Left ventricle myocardium inferior (tissue), 1 donor: ENCODE data around the gene BGN. TPM values are rescaled to one million over a fixed set of nuclear protein-coding genes. Genes with fewer than 3 reads are reported as not detected.
A peak's percentile ranks its signal among the peaks of the same experiment; 100 is the strongest.

Experiments used
- DNase-seq: peaks from one replicate; pipeline ENCODE4 v3.0.0-alpha.2; 2020
- H3K27ac ChIP-seq: fragments of 200-600 bp; replicated peaks from 2 replicates; pipeline ENCODE4 v1.8.0; 2021
- H3K27me3 ChIP-seq: fragments of 200-600 bp; 2 replicates; pipeline ENCODE4 v1.8.0; 2021; ENCODE audit warnings: low read depth
- H3K36me3 ChIP-seq: fragments of 200-600 bp; 2 replicates; pipeline ENCODE4 v1.8.0; 2021
- H3K4me1 ChIP-seq: fragments of 200-600 bp; 2 replicates; pipeline ENCODE4 v1.8.0; 2021
- H3K4me3 ChIP-seq: fragments of 200-600 bp; 2 replicates; pipeline ENCODE4 v1.8.0; 2021; ENCODE audit warnings: mild to moderate bottlenecking, moderate library complexity
- H3K9me3 ChIP-seq: fragments of 200-600 bp; replicated peaks from 2 replicates; pipeline ENCODE4 v1.8.0; 2021
- intact Hi-C: fragments of 100-400 bp; cut with micrococcal nuclease; formaldehyde crosslinking; loops from one replicate; pipeline ENCODE4 v1.11.0; 2022
- total RNA-seq: library from RNA; stranded (reverse); fragmentation: NEBNext Ultra II Directional; extraction: Animal tissue kit (Norgen Biotek cat#: 25700); gene quantifications from one replicate; pipeline ENCODE4 v1.2.1, GENCODE V29; 2021
- TF ChIP-seq, protein P1 (sequence below): fragments of 200-600 bp; IDR thresholded peaks from 2 replicates; pipeline ENCODE4 v1.8.0; 2021; ENCODE audit warnings: antibody characterized with exemption, mild to moderate bottlenecking, borderline replicate concordance
- donor health status: DM: no; HTN: yes; CAD: no; lungs with severe emphysema.

Gene BGN
- total RNA-seq, 1 donor from 2014 or later, result 84.3 TPM

DNA sequence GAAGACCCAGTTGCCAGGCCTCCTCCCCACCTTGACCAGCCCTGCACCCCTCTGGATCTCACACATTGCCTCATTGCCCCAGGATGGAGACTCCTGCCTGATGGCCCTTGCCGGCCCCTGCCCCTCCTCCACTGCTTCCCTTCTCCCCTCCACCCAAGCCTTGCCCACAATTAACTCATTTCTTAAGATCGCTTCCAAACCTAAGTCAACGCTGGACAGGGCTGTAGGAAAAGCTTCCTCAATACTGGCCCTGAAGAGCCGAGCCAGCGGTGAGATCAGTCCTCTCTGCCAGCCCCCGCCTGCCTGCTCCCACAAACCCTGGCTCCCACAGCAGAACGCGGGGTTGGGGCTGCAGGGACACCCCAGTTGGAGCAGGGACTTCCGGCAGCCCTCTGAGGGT, 16.9 kb upstream of the BGN start:
- peak overlapping the region; percentile 76 for H3K27ac ChIP-seq
- no peak overlapping the region for H3K4me3 ChIP-seq
- H3K27me3 ChIP-seq, result no peaks in the 10 kb centered on the region
- H3K4me1 ChIP-seq, result peaks cover 25% of the 10 kb centered on the region
- H3K9me3 ChIP-seq, result no peaks in the 10 kb centered on the region
- no peak for DNase-seq
- intact Hi-C loops, result no loop called here
- no peaks in the 10 kb centered on the region for H3K36me3 ChIP-seq
- TF ChIP-seq, protein P1, sequence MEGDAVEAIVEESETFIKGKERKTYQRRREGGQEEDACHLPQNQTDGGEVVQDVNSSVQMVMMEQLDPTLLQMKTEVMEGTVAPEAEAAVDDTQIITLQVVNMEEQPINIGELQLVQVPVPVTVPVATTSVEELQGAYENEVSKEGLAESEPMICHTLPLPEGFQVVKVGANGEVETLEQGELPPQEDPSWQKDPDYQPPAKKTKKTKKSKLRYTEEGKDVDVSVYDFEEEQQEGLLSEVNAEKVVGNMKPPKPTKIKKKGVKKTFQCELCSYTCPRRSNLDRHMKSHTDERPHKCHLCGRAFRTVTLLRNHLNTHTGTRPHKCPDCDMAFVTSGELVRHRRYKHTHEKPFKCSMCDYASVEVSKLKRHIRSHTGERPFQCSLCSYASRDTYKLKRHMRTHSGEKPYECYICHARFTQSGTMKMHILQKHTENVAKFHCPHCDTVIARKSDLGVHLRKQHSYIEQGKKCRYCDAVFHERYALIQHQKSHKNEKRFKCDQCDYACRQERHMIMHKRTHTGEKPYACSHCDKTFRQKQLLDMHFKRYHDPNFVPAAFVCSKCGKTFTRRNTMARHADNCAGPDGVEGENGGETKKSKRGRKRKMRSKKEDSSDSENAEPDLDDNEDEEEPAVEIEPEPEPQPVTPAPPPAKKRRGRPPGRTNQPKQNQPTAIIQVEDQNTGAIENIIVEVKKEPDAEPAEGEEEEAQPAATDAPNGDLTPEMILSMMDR, result no peak

DNA sequence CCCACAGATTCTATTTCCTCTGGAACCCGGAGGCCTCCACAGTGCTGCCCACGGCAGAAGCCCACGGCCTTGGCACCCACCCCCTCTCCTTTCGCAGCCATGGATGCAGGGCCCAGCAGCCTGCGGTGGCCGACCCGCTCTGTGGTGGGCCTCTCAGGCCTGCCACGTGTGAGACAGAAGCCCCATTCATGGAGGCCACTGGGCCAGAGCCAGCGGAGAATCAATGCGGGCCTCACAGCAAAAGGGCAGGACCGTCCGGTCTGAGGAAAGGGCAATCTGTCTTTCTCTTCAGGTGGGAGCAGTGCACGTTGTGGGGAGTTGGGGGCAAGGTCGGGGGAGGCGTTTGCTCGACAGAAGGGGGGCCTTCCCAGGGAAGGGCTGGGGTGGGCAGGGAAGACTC, 16.0 kb upstream of the BGN start:
- peak overlapping the region; percentile 76 for H3K27ac ChIP-seq
- no peak for DNase-seq
- H3K9me3 ChIP-seq, result no peaks in the 10 kb centered on the region
- no peaks in the 10 kb centered on the region for H3K27me3 ChIP-seq
- peaks cover 25% of the 10 kb centered on the region for H3K4me1 ChIP-seq
- intact Hi-C loops, result no loop called here
- H3K36me3 ChIP-seq, result no peaks in the 10 kb centered on the region
- H3K4me3 ChIP-seq, result no peak overlapping the region
- TF ChIP-seq, protein P1, result no peak

DNA sequence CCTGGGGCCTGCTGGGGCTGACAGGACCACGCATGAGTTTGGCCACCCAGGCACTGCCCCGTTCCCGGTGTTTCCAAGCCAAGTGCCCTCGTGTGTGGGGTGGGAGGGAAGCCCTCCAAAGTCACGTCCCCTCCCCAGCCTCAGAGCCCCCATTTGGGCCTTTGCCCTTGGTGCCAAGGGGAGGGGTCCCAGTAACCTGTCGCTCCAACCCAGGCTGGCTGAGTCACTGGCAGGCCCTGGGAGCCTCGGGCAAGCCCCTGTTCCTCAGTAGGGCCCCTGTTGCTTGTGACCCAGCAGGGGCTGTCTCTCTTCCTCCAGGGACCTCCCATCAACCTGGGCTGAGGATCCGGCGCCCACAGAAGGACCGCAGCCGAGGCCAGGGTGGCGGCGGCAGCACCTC, 13.7 kb upstream of the BGN start:
- H3K27ac ChIP-seq, result no peak overlapping the region
- intact Hi-C loops, result no loop called here
- DNase-seq, result no peak
- no peaks in the 10 kb centered on the region for H3K36me3 ChIP-seq
- no peak overlapping the region for H3K4me3 ChIP-seq
- H3K9me3 ChIP-seq, result no peaks in the 10 kb centered on the region
- TF ChIP-seq, protein P1, result no peak
- no peaks in the 10 kb centered on the region for H3K27me3 ChIP-seq
- H3K4me1 ChIP-seq, result peaks cover 12% of the 10 kb centered on the region

GRCh38 chrX:153482376-153483015, 12.3 kb upstream of the BGN start:
- Histone ChIP-seq H3K9me3 (no peaks in the 10 kb centered on the region), H3K4me3 (no peak overlapping the region), H3K27me3 (no peaks in the 10 kb centered on the region), H3K36me3 (no peaks in the 10 kb centered on the region), H3K4me1 (no peaks in the 10 kb centered on the region), H3K27ac (no peak overlapping the region)
- DNase-seq, result no peak
- intact Hi-C loops, result no loop called here
- TF ChIP-seq, protein P1, result no peak

- TF ChIP-seq, protein P1, result no peak
- H3K4me1 ChIP-seq, result peaks cover 11% of the 10 kb centered on the region
- no peak for DNase-seq
- H3K36me3 ChIP-seq, result no peaks in the 10 kb centered on the region
- H3K4me3 ChIP-seq, result no peak overlapping the region
- intact Hi-C loops, result no loop called here
- H3K27ac ChIP-seq, result no peak overlapping the region
- H3K9me3 ChIP-seq, result no peaks in the 10 kb centered on the region
- no peaks in the 10 kb centered on the region for H3K27me3 ChIP-seq
Measured at GRCh38 chrX:153485396-153486080, 9.2 kb upstream of the BGN start.
